Caco-2 (cell line): ENCODE measurements around the gene ARHGEF10L. TPM values are rescaled to one million over a fixed set of nuclear protein-coding genes. Genes with fewer than 3 reads are reported as not detected.

Experiments used
- BruUV-seq: library from RNA; stranded (reverse); fragments of 400-500 nt; replicated peaks from 2 replicates; lab custom pipeline; 2021; lab: Mats Ljungman, UMichigan
- CTCF ChIA-PET: fragments of 300-600 bp; sonication (Branson Sonifier 250); formaldehyde crosslinking; loops from one replicate; lab custom pipeline; 2022; ENCODE audit warnings: antibody characterized with exemption; lab: Charles Lee
- POLR2A ChIA-PET: fragments of 300-600 bp; sonication (Branson Sonifier 250); formaldehyde crosslinking; loops from one replicate; lab custom pipeline; 2022; ENCODE audit warnings: antibody characterized with exemption; lab: Charles Lee
- DNase-seq, 2 experiments: peaks; one replicate each; pipeline versions ENCODE4 v3.0.0 to v3.0.0-alpha.2; 2020 to 2022
- H3K27me3 ChIP-seq: replicated peaks from 2 replicates; pipeline ENCODE4 v1.6.0; 2011; ENCODE audit warnings: low read length; ENCODE audit not compliant: control insufficient read depth, insufficient read depth
- H3K36me3 ChIP-seq: 2 replicates; pipeline ENCODE4 v1.5.1; 2011; ENCODE audit warnings: low read length; ENCODE audit not compliant: control insufficient read depth, insufficient read depth
- H3K4me1 ChIP-seq: fragments of 250-450 bp; sonication (Bioruptor Pico); 2 replicates; pipeline ENCODE4 v1.5.1; 2020; ENCODE audit warnings: mild to moderate bottlenecking
- H3K4me3 ChIP-seq: 2 replicates; pipeline ENCODE4 v1.5.1; 2011; ENCODE audit warnings: low read depth, mild to moderate bottlenecking, control low read depth, low read length
- H3K9me3 ChIP-seq: fragments of 250-450 bp; sonication (Bioruptor Pico); 2 replicates; pipeline ENCODE4 v1.5.1; 2020; ENCODE audit warnings: mild to moderate bottlenecking, moderate library complexity
- H3K27ac Mint-ChIP-seq: one replicate; pipeline ENCODE4 v1.8.0; 2022; ENCODE audit warnings: mixed read lengths; ENCODE audit not compliant: unreplicated experiment
- H3K27me3 Mint-ChIP-seq: one replicate; pipeline ENCODE4 v1.8.0; 2022; ENCODE audit warnings: mixed read lengths; ENCODE audit not compliant: insufficient read depth, unreplicated experiment
- H3K36me3 Mint-ChIP-seq: one replicate; pipeline ENCODE4 v1.8.0; 2022; ENCODE audit warnings: mild to moderate bottlenecking, mixed read lengths; ENCODE audit not compliant: insufficient read depth, unreplicated experiment
- H3K4me1 Mint-ChIP-seq: one replicate; pipeline ENCODE4 v1.8.0; 2022; ENCODE audit warnings: low read depth, mixed read lengths; ENCODE audit not compliant: unreplicated experiment
- H3K4me3 Mint-ChIP-seq: one replicate; pipeline ENCODE4 v1.8.0; 2022; ENCODE audit warnings: mild to moderate bottlenecking, moderate library complexity, mixed read lengths; ENCODE audit not compliant: unreplicated experiment
- H3K9me3 Mint-ChIP-seq: one replicate; pipeline ENCODE4 v1.8.0; 2022; ENCODE audit warnings: mixed read lengths; ENCODE audit not compliant: unreplicated experiment
- intact Hi-C: fragments of 100-400 bp; cut with micrococcal nuclease; formaldehyde crosslinking; loops from one replicate; pipeline ENCODE4 v1.10.0; 2022; ENCODE audit not compliant: unreplicated experiment
- total RNA-seq: library from RNA; stranded (reverse); gene quantifications from 2 replicates; pipeline ENCODE4 v1.2.3, GENCODE V29; 2022
- TF ChIP-seq, protein P1 (sequence below), 2 experiments: fragments of 200-600 bp in 1 of 2; IDR thresholded peaks; 1 replicate in 1 of 2; 2 replicates in 1 of 2; pipeline versions ENCODE4 v1.5.1 to v1.8.0; 2011 to 2022; ENCODE audit warnings: antibody characterized with exemption in 1 of 2, control low read depth in 1 of 2, inconsistent platforms in 1 of 2, low read depth in 1 of 2, low read length in 1 of 2, mild to moderate bottlenecking in 1 of 2, moderate library complexity in 1 of 2; ENCODE audit not compliant: insufficient read depth in 1 of 2, severe bottlenecking in 1 of 2, unreplicated experiment in 1 of 2

Gene ARHGEF10L
- total RNA-seq, 1 experiment from 2014 or later: 31.3 TPM

DNA sequence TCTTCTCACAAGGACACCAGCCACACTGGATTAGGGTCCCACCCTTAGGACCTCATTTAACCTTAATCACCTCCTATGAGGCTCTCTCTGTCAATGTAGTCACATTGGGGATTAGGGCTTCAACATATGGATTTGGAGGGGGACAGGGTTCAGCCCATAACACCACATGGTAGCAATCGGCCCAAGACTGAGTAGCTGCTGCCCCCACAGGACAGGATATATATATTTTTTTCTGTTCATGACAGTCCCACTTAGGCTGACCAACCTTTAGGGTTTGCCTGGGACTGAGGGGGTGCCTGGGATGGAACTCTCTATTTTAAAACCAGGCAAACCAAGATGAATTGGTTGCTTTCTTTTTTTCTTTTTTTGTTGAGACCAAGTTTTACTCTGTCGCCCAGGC lies 207.4 kb downstream of the ARHGEF10L start:
- no peaks in the 10 kb centered on the region for H3K36me3 Mint-ChIP-seq
- H3K9me3 ChIP-seq: no peaks in the 10 kb centered on the region
- TF ChIP-seq, protein P1, sequence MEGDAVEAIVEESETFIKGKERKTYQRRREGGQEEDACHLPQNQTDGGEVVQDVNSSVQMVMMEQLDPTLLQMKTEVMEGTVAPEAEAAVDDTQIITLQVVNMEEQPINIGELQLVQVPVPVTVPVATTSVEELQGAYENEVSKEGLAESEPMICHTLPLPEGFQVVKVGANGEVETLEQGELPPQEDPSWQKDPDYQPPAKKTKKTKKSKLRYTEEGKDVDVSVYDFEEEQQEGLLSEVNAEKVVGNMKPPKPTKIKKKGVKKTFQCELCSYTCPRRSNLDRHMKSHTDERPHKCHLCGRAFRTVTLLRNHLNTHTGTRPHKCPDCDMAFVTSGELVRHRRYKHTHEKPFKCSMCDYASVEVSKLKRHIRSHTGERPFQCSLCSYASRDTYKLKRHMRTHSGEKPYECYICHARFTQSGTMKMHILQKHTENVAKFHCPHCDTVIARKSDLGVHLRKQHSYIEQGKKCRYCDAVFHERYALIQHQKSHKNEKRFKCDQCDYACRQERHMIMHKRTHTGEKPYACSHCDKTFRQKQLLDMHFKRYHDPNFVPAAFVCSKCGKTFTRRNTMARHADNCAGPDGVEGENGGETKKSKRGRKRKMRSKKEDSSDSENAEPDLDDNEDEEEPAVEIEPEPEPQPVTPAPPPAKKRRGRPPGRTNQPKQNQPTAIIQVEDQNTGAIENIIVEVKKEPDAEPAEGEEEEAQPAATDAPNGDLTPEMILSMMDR (IDR thresholded peaks at IDR 0.05; ENCODE audit: insufficient read depth in 1 of 2, low read depth in 1 of 2, low read length in 1 of 2, severe bottlenecking in 1 of 2, unreplicated experiment in 1 of 2): no peak
- no peaks in the 10 kb centered on the region for H3K4me1 Mint-ChIP-seq
- no peak overlapping the region for H3K4me3 Mint-ChIP-seq
- H3K4me1 ChIP-seq: no peaks in the 10 kb centered on the region
- no peaks in the 10 kb centered on the region for H3K36me3 ChIP-seq
- CTCF ChIA-PET: no interaction called here
- no peak for DNase-seq
- no peaks in the 10 kb centered on the region for H3K27me3 Mint-ChIP-seq
- H3K4me3 ChIP-seq: no peak overlapping the region
- no peaks in the 10 kb centered on the region for H3K27me3 ChIP-seq
- no peak overlapping the region for H3K27ac Mint-ChIP-seq
- BruUV-seq: no TSS peak
- no peaks in the 10 kb centered on the region for H3K9me3 Mint-ChIP-seq
- POLR2A ChIA-PET: no interaction called here
- intact Hi-C loops: no loop called here

Other genes with a start within 250 kb of the ARHGEF10L start
- not detected in 2 replicates for gene PADI4, start 231.5 kb upstream of the ARHGEF10L start, total RNA-seq
- not detected in 2 replicates for gene PADI6, start 167.5 kb upstream of the ARHGEF10L start, total RNA-seq
- 101 and 103 TPM in 2 replicates for gene RCC2, start 100.0 kb upstream of the ARHGEF10L start, total RNA-seq
- gene ACTL8, start 215.6 kb downstream of the ARHGEF10L start, total RNA-seq: 79.3 and 88.9 TPM in 2 replicates